Fibroblast of upper back skin (primary cell): Measurements from ENCODE around the gene PLA2G7.
"Not testable (repeated sequence)": the region's sequence is repeated elsewhere in the genome, so short reads cannot be mapped to it uniquely, and the experiment has no call there.

Source experiments
- DNase-seq: peaks from one replicate; pipeline ENCODE4 v3.0.0-alpha.2; 2013

Gene PLA2G7

GRCh38 chr6:46734867-46735719 is at the start of gene PLA2G7:
Gene PLA2G7 (minus strand): TSS chr6:46735375. CDS start chr6:46722891, 12,484 bp downstream.
- no peak for DNase-seq

DNA sequence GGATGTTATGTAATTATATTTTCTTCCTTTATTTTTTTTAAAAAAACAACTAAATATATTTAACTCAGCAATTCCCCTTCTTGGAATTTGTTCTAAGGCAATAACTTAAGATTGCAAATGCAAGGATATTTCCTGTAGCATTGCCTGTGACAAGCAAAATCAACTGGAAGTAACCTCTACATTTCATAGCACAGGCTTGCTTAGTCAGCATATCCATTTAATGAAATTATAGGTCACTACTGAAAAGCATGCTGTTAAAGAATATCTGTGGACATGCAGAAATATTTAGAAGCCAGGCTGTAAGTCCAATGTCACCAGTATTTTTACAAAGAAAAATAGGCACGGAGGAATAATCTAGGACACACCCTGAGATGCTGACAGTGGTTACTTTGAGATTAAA is 49.4 kb upstream of the PLA2G7 start:
- no peak for DNase-seq

DNA sequence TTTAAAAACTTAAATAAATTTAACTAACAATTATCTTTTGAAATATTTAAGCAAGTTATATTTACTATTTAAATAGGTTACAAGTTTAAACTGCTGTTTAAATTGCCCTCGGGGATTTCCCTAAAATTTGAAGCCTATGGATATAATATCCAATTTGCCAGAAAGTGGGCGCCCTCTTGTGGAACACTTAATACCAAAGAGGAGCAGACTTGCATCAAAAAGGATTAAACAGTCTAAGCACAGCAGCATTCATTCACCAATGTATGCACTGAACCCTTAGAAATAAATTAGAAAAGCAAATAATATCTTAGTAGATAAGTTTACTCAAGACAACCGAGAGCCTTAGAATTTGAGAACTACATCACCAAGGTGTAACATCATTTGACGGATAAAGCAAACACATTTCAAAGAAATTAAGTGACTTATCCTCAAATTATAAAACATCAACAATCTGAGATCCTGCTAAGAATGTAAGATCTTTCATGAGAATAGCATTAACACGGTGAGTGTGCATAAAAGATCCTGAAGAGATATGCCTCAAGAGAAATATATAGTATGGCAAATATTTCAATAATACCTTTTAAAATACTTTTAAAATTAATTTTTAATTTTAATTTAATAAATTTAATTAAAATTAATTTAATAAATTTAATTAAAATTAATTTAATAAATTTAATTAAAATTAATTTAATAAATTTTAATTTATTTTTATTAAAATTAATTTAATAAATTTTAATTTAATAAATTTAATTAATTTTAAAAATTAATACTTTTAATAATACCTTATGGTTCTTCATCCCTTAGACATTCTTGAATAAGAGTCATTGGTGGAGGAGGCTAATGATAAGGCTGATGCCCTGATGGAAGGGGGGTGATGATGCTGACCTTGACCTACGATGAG is 46.6 kb upstream of the PLA2G7 start:
- DNase-seq: peak; percentile 43

DNA sequence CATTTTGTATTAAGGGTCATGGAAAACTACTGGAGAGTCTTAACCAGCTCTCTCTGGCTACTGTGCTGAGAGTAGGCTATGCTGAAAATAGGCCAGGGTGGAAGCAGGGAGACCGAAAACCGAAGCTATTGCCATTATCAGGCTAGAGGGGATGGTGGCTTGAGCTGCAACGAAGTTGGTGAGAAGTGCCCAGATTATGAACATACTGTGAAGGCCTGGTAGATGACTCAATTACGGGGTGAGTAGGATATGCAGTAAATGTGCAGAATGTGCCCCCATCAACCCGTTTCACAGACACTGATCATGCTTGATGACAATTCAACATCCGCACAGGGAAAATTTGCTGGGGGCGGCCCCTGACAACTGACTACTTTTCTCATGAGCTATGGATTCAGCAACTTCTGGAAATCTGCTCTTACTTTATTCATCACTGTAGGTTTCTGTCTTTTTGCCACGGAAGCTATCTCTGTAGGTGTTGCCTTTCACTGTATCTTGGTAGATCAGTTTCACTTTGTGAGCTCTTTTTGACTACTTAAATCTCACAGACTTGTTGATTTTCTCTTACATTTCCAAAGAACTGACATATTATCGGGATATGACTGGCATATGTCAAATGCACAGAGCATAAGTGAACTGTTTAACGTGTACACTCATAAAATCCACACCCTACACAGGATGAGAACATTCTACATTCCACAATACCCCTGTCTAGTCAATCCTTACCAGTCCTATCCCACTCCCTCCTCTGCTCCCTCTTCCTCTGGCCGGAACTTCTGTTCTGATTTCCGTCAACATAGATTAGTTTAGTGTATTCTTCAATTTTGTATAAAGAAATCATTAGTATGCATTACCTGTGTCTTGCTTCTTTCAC is 42.5 kb upstream of the PLA2G7 start:
- no peak for DNase-seq

- no peak for DNase-seq
Observed at GRCh38 chr6:46776070-46776712, 41.0 kb upstream of the PLA2G7 start.

GRCh38 chr6:46774736-46775135 is 39.6 kb upstream of the PLA2G7 start:
- not testable (repeated sequence) for DNase-seq

GRCh38 chr6:46773201-46773855 is 38.2 kb upstream of the PLA2G7 start:
- no peak for DNase-seq

DNA sequence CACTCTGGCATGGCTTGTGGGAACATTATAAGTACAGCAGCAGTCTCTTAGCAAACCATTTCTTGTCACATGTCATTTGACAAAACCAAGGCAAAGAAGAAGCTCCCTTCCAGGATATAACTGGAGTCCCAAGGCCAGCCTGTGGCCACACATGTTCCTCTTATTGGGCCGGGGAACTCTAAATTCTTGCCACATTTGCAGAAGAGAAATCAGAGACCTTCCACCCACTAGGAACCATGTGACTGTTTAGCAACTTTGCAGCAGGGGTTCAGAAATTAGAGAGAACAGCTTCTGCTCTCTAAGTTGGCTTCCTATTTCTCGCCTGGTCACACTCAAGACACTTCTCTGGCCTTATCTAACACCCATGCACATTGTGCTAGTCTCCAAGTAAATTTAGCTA is 37.6 kb upstream of the PLA2G7 start:
- DNase-seq: no peak

DNA sequence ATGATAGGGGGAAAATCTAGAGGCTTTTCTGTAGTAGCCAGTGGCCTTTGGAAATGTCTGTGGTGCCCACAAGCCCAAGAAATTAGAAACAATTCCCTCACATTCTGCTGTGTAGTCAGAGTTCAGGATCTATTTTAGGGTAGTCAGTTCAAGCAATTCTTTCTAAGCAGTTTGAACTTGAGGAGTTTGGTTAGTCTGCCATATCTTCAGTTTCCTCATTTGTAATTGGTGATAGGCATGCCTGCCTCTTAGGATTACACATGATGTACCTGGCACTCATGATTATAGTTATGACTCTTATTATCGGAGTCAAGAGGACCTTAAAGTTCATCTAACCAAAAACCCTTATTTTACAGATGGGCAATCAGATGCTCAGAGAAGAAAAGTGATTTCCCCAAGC is 36.8 kb upstream of the PLA2G7 start:
- no peak for DNase-seq

DNA sequence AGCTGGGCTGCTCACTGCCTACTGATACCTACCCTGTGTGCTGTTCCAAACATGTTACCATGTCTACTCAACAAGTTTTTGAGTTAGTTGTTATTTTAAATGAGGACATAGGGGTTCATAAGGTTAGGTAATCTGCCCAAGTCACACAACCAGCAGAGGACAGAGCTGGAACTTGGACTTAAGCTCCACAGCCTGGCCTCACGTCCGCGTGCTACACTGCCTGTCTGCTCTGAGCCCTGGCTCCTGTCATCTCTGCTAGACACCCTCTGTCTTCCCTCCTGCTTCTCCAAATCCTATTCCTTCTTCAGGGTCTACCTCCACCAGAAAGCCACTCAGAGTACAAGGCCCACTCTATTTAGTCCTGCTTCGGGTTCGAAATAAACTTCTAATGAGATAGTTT is 29.8 kb upstream of the PLA2G7 start:
- DNase-seq: no peak

- not testable (repeated sequence) for DNase-seq
Observed at GRCh38 chr6:46764280-46764679, 29.1 kb upstream of the PLA2G7 start.

DNA sequence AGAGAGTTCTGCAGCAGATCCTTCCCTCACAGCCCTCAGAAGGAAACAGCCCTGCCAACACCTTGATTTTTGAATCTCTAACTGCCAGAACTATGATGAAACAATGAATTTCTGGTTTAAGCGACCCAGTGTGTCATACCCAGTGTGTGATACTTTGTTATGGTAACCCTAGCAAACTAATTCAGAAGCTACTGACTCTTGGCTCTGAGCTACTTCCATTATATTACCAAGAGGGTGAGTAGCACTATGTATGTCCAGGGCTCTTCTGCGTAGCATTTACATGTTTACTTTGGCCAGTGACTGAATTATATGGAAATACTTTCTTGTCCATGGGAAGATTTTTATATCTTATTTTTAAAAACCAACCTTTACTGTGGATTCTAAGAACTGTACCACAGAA is 28.3 kb upstream of the PLA2G7 start:
- DNase-seq: no peak

GRCh38 chr6:46760925-46761324 is 25.8 kb upstream of the PLA2G7 start:
- DNase-seq: no peak

DNA sequence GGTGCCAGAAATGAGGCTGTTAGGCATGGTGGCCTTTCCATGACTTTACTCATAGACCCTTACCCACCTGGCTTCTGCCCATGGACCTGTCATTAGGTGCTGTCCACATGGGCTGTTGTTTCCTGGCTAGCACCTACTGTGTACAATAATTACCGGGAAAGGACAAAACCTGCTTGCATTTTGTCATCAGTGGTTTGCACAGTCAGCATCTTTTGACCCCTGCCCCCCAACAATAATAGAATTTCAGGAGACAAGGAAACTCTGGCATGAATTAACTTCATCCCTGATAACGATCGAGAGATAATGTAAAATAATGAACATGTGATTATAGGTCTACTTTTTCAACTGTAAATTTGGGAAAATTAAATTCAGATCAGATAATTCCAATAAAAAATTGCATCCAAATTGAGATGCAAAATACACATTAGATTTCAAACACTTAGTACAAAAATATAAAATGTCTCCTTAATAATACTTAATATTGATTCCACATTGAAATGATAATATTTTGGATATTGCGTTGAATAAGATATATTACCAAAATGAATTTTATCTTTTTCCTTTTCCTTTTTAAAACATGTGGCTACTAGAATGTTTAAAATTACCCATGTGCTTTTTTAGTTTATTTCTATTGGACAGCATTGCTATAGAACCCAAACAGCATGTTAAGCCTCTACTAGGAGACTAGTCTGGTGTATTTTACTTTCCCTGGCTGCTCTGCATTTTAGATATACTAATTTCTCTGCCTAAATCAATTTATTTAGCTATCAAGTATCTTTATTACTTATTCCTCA is 24.0 kb upstream of the PLA2G7 start:
- no peak for DNase-seq

DNA sequence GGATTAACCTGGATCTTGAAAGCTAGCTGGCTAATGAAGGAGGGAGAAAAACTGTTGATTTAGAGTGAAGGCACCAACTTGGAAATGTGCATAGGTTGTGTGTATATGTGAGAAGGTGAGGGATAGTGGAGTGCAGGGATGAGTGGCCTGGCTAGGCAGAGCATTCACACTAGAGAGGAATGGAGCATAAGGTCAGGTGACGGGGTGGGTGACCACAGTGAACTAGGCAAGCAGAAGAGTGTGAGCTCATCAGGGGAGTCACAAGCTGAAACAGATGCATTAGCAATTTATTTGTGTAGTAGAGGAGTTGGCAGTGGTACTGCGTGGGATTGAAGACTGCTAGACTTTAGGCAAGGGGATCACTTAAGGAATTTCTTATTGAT is 22.0 kb upstream of the PLA2G7 start:
- no peak for DNase-seq

- no peak for DNase-seq
Observed at GRCh38 chr6:46756469-46757213, 21.5 kb upstream of the PLA2G7 start.

GRCh38 chr6:46755865-46756264 is 20.7 kb upstream of the PLA2G7 start:
- DNase-seq: no peak

GRCh38 chr6:46751658-46752057 is 16.5 kb upstream of the PLA2G7 start:
- DNase-seq: no peak

GRCh38 chr6:46749731-46750130 is 14.6 kb upstream of the PLA2G7 start:
- no peak for DNase-seq

GRCh38 chr6:46748940-46749503 is 13.8 kb upstream of the PLA2G7 start:
- no peak for DNase-seq
